NT2/D1 (cell line): ENCODE data around the gene CMKLR1.
A peak's percentile ranks its signal among the peaks of the same experiment; 100 is the strongest.

Source experiments
- DNase-seq: peaks from one replicate; pipeline ENCODE4 v3.0.0-alpha.2; 2011; ENCODE audit warnings: low read depth, low spot score
- H3K27me3 ChIP-seq: 2 replicates; pipeline ENCODE4 v1.6.0; 2011; ENCODE audit warnings: mild to moderate bottlenecking; ENCODE audit not compliant: insufficient read length, insufficient read depth
- H3K36me3 ChIP-seq: 2 replicates; pipeline ENCODE4 v1.6.1; 2011; ENCODE audit warnings: mild to moderate bottlenecking, low read length, mixed read lengths; ENCODE audit not compliant: insufficient read depth, insufficient read length
- H3K4me1 ChIP-seq: 2 replicates; pipeline ENCODE4 v1.5.1; 2011; ENCODE audit not compliant: insufficient read depth, insufficient read length
- H3K4me3 ChIP-seq: 2 replicates; pipeline ENCODE4 v1.5.1; 2011; ENCODE audit warnings: low read depth; ENCODE audit not compliant: insufficient read length
- H3K9ac ChIP-seq: 2 replicates; pipeline ENCODE4 v1.6.0; 2011; ENCODE audit warnings: low read depth; ENCODE audit not compliant: insufficient read length
- H3K9me3 ChIP-seq: 2 replicates; pipeline ENCODE4 v1.5.1; 2011; ENCODE audit warnings: mild to moderate bottlenecking, low read length; ENCODE audit not compliant: insufficient read depth
- SUZ12 ChIP-seq: IDR thresholded peaks from 2 replicates; pipeline ENCODE4 v1.6.1; 2011; ENCODE audit not compliant: insufficient read length, insufficient read depth; ENCODE audit errors: extremely low read depth
- YY1 ChIP-seq: IDR thresholded peaks from 2 replicates; pipeline ENCODE4 v1.6.1; 2011; ENCODE audit not compliant: insufficient read length, insufficient read depth
- ZNF274 ChIP-seq: IDR thresholded peaks from 2 replicates; pipeline ENCODE4 v1.6.1; 2011; ENCODE audit warnings: mild to moderate bottlenecking, low read depth, low read length

Gene CMKLR1

GRCh38 chr12:108341854-108342847, 3.0 kb upstream of the CMKLR1 start:
- Histone ChIP-seq H3K27me3 (no peaks in the 10 kb centered on the region), H3K4me3 (no peak overlapping the region), H3K4me1 (peaks cover 5% of the 10 kb centered on the region), H3K9ac (no peak overlapping the region), H3K9me3 (no peaks in the 10 kb centered on the region), H3K36me3 (no peaks in the 10 kb centered on the region)
- TF ChIP-seq ZNF274 (no peak), YY1 (no peak), SUZ12 (no peak)
- no peak for DNase-seq

GRCh38 chr12:108341356-108341755, 2.2 kb upstream of the CMKLR1 start:
- Histone ChIP-seq H3K36me3 (no peaks in the 10 kb centered on the region), H3K9me3 (no peaks in the 10 kb centered on the region), H3K27me3 (no peaks in the 10 kb centered on the region), H3K4me1 (peaks cover 5% of the 10 kb centered on the region), H3K9ac (no peak overlapping the region), H3K4me3 (no peak overlapping the region)
- DNase-seq = no peak
- TF ChIP-seq SUZ12 = no peak
- no peak for TF ChIP-seq ZNF274
- no peak for TF ChIP-seq YY1

- Histone ChIP-seq H3K27me3 (no peaks in the 10 kb centered on the region), H3K9me3 (no peaks in the 10 kb centered on the region; the same call in 1 of the 2 replicates), H3K4me3 (no peak overlapping the region), H3K4me1 (peaks cover 5% of the 10 kb centered on the region), H3K9ac (no peak overlapping the region), H3K36me3 (no peaks in the 10 kb centered on the region)
- TF ChIP-seq SUZ12 (no peak), ZNF274 (no peak), YY1 (no peak)
- DNase-seq = no peak
These were observed 926 bp upstream of the CMKLR1 start for GRCh38 chr12:108340037-108340436.

GRCh38 chr12:108337235-108338223, 1.6 kb downstream of the CMKLR1 start:
- no peak overlapping the region for H3K4me3 ChIP-seq
- H3K4me1 ChIP-seq = peaks cover 5% of the 10 kb centered on the region
- no peaks in the 10 kb centered on the region; the same call in 1 of the 2 replicates for H3K9me3 ChIP-seq
- no peaks in the 10 kb centered on the region for H3K36me3 ChIP-seq
- peak; percentile 33 for DNase-seq
- TF ChIP-seq SUZ12 (no peak), YY1 (no peak), ZNF274 (no peak)
- H3K27me3 ChIP-seq = no peaks in the 10 kb centered on the region
- no peak overlapping the region for H3K9ac ChIP-seq

GRCh38 chr12:108335349-108336119, 3.6 kb downstream of the CMKLR1 start:
- no peak overlapping the region for H3K4me3 ChIP-seq
- H3K27me3 ChIP-seq = no peaks in the 10 kb centered on the region
- no peak for DNase-seq
- no peaks in the 10 kb centered on the region for H3K36me3 ChIP-seq
- TF ChIP-seq YY1 (no peak), SUZ12 (no peak), ZNF274 (no peak)
- no peaks in the 10 kb centered on the region; the same call in 1 of the 2 replicates for H3K9me3 ChIP-seq
- no peak overlapping the region for H3K9ac ChIP-seq
- peaks cover 5% of the 10 kb centered on the region for H3K4me1 ChIP-seq

GRCh38 chr12:108333898-108334699, 5.0 kb downstream of the CMKLR1 start:
- H3K9ac ChIP-seq = no peak overlapping the region
- no peaks in the 10 kb centered on the region for H3K27me3 ChIP-seq
- no peak overlapping the region for H3K4me3 ChIP-seq
- DNase-seq = no peak
- H3K36me3 ChIP-seq = no peaks in the 10 kb centered on the region
- no peaks in the 10 kb centered on the region for H3K4me1 ChIP-seq
- H3K9me3 ChIP-seq = no peaks in the 10 kb centered on the region; the same call in 1 of the 2 replicates
- TF ChIP-seq SUZ12 = no peak
- no peak for TF ChIP-seq YY1
- TF ChIP-seq ZNF274 = no peak
